Left ventricle myocardium inferior (tissue), 1 donor: Measurements from ENCODE around the gene CAPN13. TPM values are rescaled to one million over a fixed set of nuclear protein-coding genes. Genes with fewer than 3 reads are reported as not detected.

Source experiments
- DNase-seq: peaks from one replicate; pipeline ENCODE4 v3.0.0-alpha.2; 2020
- H3K27ac ChIP-seq: fragments of 200-600 bp; replicated peaks from 2 replicates; pipeline ENCODE4 v1.8.0; 2021
- H3K27me3 ChIP-seq: fragments of 200-600 bp; 2 replicates; pipeline ENCODE4 v1.8.0; 2021; ENCODE audit warnings: low read depth
- H3K36me3 ChIP-seq: fragments of 200-600 bp; 2 replicates; pipeline ENCODE4 v1.8.0; 2021
- H3K4me1 ChIP-seq: fragments of 200-600 bp; 2 replicates; pipeline ENCODE4 v1.8.0; 2021
- H3K4me3 ChIP-seq: fragments of 200-600 bp; 2 replicates; pipeline ENCODE4 v1.8.0; 2021; ENCODE audit warnings: mild to moderate bottlenecking, moderate library complexity
- H3K9me3 ChIP-seq: fragments of 200-600 bp; replicated peaks from 2 replicates; pipeline ENCODE4 v1.8.0; 2021
- intact Hi-C: fragments of 100-400 bp; cut with micrococcal nuclease; formaldehyde crosslinking; loops from one replicate; pipeline ENCODE4 v1.11.0; 2022
- total RNA-seq: library from RNA; stranded (reverse); fragmentation: NEBNext Ultra II Directional; extraction: Animal tissue kit (Norgen Biotek cat#: 25700); gene quantifications from one replicate; pipeline ENCODE4 v1.2.1, GENCODE V29; 2021
- TF ChIP-seq, protein P1 (sequence below): fragments of 200-600 bp; IDR thresholded peaks from 2 replicates; pipeline ENCODE4 v1.8.0; 2021; ENCODE audit warnings: antibody characterized with exemption, mild to moderate bottlenecking, borderline replicate concordance
- donor health status: DM: no; HTN: yes; CAD: no; lungs with severe emphysema.

CAPN13 gene
- total RNA-seq, 1 donor from 2014 or later: not detected

DNA sequence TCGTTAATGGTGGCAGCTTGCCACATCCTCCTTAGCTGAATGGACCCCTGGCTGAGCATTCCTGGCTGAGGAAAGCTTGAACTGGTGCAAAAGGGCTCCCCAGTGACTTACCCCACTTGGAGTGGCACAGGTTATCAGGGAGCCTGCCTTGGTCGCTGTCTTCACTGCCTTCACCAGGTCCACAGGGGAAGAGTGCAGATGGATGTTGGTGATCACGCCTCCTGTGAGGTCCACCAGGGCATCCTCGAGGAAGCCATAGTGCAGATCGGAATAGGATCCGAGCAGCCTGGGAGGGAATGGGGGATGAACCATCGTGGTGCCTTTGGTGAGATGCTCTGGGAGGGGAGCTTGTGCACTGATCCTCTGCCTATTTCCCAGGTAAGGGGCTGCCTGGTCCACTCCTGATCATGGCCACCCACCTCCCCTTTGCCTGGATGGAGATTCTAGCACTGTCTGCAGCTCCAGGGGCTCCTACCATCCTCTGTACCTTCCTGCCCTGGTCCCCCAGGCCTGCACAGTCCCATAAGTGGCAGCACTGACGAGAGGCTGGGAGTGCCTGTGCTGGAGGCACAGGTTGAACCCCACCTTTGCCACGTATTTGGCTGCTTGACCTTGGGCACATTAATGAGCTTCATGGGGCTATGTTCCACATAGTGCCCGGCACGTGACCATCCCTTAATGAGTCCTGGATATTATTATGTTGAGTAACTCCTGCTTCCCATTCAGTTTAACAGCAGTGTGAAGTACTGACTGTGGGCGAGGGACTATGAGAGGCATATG, 43.0 kb downstream of the CAPN13 start:
- H3K27ac ChIP-seq: no peak overlapping the region
- no peak for DNase-seq
- no peaks in the 10 kb centered on the region for H3K9me3 ChIP-seq
- H3K4me3 ChIP-seq: no peak overlapping the region
- H3K36me3 ChIP-seq: no peaks in the 10 kb centered on the region
- intact Hi-C loops: no loop called here
- TF ChIP-seq, protein P1, sequence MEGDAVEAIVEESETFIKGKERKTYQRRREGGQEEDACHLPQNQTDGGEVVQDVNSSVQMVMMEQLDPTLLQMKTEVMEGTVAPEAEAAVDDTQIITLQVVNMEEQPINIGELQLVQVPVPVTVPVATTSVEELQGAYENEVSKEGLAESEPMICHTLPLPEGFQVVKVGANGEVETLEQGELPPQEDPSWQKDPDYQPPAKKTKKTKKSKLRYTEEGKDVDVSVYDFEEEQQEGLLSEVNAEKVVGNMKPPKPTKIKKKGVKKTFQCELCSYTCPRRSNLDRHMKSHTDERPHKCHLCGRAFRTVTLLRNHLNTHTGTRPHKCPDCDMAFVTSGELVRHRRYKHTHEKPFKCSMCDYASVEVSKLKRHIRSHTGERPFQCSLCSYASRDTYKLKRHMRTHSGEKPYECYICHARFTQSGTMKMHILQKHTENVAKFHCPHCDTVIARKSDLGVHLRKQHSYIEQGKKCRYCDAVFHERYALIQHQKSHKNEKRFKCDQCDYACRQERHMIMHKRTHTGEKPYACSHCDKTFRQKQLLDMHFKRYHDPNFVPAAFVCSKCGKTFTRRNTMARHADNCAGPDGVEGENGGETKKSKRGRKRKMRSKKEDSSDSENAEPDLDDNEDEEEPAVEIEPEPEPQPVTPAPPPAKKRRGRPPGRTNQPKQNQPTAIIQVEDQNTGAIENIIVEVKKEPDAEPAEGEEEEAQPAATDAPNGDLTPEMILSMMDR: no peak
- peaks cover 70% of the 10 kb centered on the region for H3K27me3 ChIP-seq
- H3K4me1 ChIP-seq: peaks cover 11% of the 10 kb centered on the region

DNA sequence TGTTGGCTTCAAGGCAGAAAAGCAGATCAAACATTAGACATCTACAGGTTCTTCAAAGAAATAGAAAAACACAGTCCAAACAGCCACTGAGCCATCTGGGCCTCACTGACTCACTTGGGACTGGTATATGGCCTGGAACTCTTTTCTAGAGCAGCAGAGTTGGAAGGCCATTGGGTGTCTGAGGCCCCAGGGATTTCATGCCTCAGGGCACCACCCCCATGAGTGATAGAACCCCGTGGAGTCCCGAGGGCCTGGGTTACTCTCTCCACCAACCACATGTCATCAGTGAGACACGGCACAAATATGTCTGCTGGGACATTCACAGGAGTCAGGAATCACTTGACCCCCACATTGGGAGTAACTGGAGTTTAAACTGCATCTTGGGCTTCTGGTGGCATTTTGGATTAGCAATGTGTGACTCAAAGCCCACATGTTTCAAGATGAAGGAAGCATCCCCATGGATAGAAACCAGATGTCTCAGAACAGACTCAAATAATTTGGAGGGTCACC, 44.0 kb downstream of the CAPN13 start:
- Histone ChIP-seq H3K9me3 (no peaks in the 10 kb centered on the region), H3K27ac (no peak overlapping the region), H3K4me3 (no peak overlapping the region), H3K4me1 (peaks cover 3% of the 10 kb centered on the region), H3K36me3 (no peaks in the 10 kb centered on the region), H3K27me3 (peaks cover 65% of the 10 kb centered on the region)
- no peak for DNase-seq
- intact Hi-C loops: no loop called here
- TF ChIP-seq, protein P1: no peak

- TF ChIP-seq, protein P1: no peak
Observed at GRCh38 chr2:30761226-30761625, 46.0 kb downstream of the CAPN13 start.

GRCh38 chr2:30759481-30759880, 47.8 kb downstream of the CAPN13 start:
- Histone ChIP-seq H3K4me3 (no peak overlapping the region), H3K36me3 (no peaks in the 10 kb centered on the region), H3K4me1 (no peaks in the 10 kb centered on the region), H3K27ac (no peak overlapping the region), H3K27me3 (peaks cover 61% of the 10 kb centered on the region), H3K9me3 (no peaks in the 10 kb centered on the region)
- intact Hi-C loops: no loop called here
- TF ChIP-seq, protein P1: no peak
- DNase-seq: no peak

More at GRCh38 chr2:30761226-30761625, 46.0 kb downstream of the CAPN13 start:
- no peaks in the 10 kb centered on the region for H3K36me3 ChIP-seq
- H3K4me3 ChIP-seq: no peak overlapping the region
- H3K27me3 ChIP-seq: peaks cover 61% of the 10 kb centered on the region
- no peaks in the 10 kb centered on the region for H3K4me1 ChIP-seq
- no peak for DNase-seq
- intact Hi-C loops: no loop called here
- no peaks in the 10 kb centered on the region for H3K9me3 ChIP-seq
- no peak overlapping the region for H3K27ac ChIP-seq

- Histone ChIP-seq H3K27me3 (peaks cover 63% of the 10 kb centered on the region), H3K27ac (no peak overlapping the region), H3K4me1 (no peaks in the 10 kb centered on the region), H3K9me3 (no peaks in the 10 kb centered on the region), H3K4me3 (no peak overlapping the region), H3K36me3 (no peaks in the 10 kb centered on the region)
- TF ChIP-seq, protein P1: no peak
- intact Hi-C loops: no loop called here
- DNase-seq: no peak
Observed at GRCh38 chr2:30758191-30758651, 49.0 kb downstream of the CAPN13 start.
